B cell (primary cell): Measurements from ENCODE around the gene NFAM1.

Experiments used
- EZH2 ChIP-seq: IDR thresholded peaks from 2 replicates; pipeline ENCODE4 v1.6.1; 2012; ENCODE audit warnings: borderline replicate concordance, low read depth, mild to moderate bottlenecking, moderate library complexity, low read length; ENCODE audit not compliant: insufficient read depth, poor library complexity, severe bottlenecking
- TF ChIP-seq, protein P1 (sequence below): fragments of 200-600 bp; IDR thresholded peaks from one replicate; pipeline ENCODE4 v1.8.0; 2022; ENCODE audit warnings: antibody characterized with exemption, mild to moderate bottlenecking

DNA sequence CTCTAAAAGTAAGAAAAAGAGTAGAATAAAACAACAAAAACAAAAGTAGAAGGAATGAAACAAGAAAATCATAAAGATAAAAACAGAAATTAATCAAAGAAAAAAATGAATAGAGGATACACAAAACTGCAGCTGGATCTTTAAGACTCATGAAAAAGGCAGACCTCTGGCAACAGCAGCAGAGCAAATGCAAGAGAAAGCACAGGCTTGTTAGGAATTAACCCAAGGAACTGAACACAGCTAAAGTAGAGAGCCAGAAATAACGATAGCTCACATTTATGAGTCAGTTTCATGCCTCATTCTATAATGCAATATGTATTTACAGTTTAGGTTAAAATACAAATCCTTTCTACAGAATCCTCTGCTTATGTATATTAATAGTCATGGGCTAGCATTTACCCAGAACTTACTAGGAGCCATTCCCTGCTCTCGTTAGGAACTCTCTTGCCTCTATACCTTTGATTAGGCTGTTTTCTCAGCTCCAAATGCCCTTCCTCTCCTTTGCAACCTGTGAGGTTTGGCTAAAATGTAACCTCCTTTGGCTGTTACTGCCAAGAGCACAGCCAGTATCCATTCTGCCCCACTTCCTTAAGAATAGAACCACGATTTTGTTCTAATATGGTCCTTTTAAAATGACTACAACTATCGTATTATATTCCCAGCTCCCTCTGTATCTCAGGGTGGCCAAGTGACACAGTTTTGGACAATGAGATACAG, 38.3 kb upstream of the NFAM1 start:
- TF ChIP-seq, protein P1, sequence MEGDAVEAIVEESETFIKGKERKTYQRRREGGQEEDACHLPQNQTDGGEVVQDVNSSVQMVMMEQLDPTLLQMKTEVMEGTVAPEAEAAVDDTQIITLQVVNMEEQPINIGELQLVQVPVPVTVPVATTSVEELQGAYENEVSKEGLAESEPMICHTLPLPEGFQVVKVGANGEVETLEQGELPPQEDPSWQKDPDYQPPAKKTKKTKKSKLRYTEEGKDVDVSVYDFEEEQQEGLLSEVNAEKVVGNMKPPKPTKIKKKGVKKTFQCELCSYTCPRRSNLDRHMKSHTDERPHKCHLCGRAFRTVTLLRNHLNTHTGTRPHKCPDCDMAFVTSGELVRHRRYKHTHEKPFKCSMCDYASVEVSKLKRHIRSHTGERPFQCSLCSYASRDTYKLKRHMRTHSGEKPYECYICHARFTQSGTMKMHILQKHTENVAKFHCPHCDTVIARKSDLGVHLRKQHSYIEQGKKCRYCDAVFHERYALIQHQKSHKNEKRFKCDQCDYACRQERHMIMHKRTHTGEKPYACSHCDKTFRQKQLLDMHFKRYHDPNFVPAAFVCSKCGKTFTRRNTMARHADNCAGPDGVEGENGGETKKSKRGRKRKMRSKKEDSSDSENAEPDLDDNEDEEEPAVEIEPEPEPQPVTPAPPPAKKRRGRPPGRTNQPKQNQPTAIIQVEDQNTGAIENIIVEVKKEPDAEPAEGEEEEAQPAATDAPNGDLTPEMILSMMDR: no peak
- TF ChIP-seq EZH2: no peak
